Stimulated activated CD4-positive, alpha-beta T cell treated with anti-CD3 and anti-CD28 coated beads, Interleukin-2, amount 100 ng/mL, for 24 hours (primary cell): ENCODE measurements around the gene RPS21.

Experiments used
- DNase-seq, 2 donors: peaks; one replicate each; pipeline ENCODE4 v3.0.0-alpha.2; 2020

RPS21 gene

DNA sequence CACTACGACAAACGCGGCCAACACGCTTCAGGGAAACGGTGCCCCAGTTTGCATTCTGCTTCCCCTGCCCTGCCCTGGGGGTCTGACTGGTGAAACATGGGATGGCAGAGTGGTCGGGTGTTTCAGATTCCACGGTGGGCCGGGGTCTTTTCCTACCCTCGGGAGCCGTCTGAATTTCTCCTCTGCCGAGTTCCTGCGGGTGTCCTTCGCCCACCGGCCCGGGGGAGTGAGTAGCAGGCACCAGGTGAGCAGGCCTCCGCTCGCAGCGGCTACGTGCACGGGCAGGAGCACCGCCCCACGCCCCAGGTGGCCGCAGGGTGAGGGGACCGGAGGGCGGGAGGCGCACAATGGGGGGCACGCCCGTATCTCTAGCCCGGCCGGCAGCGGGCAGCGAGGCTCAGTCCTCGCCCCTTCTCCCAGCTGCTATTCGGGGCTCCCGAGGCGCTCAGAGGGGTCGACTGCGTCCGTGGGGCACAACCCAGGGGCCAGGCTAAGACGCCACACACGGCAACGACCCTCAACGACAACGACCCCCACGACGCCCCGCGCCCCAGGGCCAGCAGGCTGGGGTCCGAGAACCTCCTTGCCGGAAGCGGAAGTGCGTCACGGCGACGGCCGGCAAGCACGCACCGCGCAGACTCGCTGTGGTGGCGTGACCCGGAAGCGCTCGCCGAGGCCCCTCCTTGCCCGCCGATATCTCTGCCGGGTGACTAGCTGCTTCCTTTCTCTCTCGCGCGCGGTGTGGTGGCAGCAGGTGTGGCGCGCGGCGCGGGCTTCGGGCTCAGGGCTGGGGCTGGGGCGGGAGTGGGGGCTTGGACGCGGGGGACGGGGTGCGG, at the start of gene RPS21:
RPS21 (plus strand) TSS at position 721 of the 836 bp plus-strand sequence. CDS start 236 bp downstream, outside the sequence.
- peak; percentile 92 to 94 for DNase-seq

DNA sequence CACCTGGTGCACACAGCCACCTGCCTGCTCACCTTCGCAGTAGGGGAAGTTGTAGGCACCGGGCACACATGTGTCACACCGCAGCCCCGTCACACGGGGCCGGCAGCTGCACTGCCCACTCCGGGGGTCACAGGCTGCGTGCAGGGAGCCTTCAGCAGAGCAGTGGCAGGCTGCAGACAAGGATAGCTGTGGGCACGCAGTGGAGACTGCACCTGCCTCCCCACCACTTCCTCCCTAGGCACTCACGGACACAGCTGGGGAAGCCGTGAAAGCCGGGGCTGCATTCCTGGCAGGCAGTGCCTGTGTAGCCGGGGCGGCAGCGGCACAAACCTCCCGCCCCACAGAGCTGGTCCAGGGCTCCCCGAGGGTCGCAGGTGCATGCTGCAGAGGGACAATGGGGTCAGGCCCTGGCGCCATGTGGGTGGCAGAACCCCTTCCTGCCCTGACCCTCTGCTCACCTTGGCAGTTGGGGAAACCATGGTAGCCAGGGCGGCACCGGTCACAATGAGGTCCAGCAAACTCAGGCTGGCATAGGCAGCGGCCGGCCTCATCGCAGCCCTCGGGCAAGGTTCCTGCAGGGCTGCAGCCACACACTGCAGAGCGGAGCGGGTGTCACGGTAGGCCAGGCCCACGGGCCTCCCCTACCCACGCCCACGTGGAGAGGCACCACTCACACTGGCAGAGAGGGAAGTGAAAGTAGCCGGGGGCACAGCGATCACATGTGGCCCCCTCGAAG, 49.2 kb upstream of the RPS21 start:
- DNase-seq: no peak

GRCh38 chr20:62338294-62338620, 48.6 kb upstream of the RPS21 start:
- no peak for DNase-seq

DNA sequence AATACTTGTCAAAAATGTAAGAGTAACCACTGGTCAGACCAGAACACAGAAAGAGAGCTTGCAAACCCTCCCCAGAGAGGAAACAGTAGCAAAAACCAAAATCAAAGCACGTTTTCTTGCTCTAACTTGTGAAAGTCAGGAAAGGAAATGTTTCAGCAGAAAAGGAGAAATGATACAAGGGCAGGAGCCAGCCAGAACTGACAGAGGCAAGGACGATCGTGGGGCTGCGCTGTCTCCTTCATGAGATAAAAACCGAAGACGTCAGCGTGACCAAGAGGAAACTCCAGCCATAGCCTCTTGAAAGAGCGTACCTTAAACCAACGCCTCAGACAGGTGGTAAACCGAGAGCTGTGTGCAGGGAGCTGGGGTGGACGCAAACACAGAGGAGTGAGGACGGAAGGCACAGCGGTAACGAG, 47.2 kb upstream of the RPS21 start:
- DNase-seq: no peak

GRCh38 chr20:62342910-62343309, 44.0 kb upstream of the RPS21 start:
- no peak for DNase-seq

DNA sequence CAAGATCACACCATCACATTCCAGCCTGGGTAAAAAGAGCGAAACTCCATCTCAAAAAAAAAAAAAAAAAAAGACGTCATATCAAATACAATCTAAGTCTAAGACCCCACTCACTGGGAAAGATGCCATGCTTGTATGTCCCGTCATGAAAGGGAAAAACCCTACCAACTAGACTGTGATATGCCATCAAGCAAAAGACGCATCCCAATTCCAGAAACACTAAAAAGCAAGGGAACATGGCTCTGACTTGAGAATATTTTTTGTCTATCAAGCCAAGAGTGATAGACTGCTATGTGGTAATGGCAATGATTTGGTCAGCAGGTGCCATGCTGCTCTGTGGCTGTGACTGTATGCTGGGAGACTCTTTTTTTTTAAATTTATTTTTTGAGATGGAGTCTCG, 42.8 kb upstream of the RPS21 start:
- DNase-seq: no peak

DNA sequence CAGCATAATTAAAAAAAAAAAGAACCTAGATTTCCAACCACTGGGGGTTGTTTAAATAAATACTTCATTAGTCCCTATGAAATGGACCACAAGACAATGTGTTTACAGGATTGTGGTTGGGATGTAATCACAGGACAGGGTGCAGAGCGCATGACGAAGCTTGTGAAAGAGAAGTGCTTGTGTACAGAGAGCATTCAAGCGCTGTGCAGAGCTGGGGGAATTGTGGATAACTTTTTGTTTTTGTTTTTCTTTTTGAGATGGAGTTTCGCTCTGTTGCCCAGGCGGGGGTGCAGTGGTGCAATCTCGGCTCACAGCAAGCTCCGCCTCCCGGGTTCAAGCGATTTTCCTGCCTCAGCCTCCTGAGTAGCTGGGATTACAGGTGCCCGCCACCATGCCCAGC, 42.1 kb upstream of the RPS21 start:
- DNase-seq: no peak

GRCh38 chr20:62345681-62346370, 41.1 kb upstream of the RPS21 start:
- DNase-seq: no peak

- DNase-seq: no peak
These were observed 40.3 kb upstream of the RPS21 start for GRCh38 chr20:62346398-62347150.

DNA sequence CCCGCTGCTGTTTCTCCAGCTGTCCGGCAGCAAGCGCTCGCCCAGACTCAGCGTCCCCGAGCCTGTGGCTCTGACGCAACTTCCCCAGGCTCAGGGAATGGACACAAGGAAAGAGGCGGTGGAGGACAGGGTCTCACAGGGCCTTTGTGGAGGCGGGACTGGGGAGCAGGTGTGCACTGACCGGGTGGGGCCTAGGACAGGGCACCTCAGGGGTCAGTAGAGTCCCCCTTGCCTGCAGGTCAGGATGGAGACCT, 39.8 kb upstream of the RPS21 start:
- DNase-seq: no peak

- no peak for DNase-seq
These were observed 39.5 kb upstream of the RPS21 start for GRCh38 chr20:62347445-62347844.

DNA sequence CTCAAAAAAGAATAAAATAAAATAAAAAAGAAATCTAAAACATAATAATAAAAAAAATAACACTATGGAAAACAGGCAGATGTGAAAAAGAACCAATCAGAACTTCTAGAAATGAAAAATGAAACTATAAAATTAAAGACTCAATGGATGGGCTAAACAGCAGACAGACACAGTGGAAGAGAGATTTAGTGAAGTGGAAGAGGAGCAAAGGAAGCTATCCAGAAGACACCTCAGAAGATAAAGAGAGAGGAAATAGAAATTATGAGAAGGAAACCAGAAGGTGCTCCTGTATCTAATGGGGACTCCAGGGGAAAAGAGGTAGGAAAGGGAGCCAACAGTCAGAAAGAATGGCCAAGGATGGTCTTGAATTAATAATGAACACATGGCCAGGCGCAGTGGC, 38.3 kb upstream of the RPS21 start:
- DNase-seq: no peak

GRCh38 chr20:62349556-62350097, 37.3 kb upstream of the RPS21 start:
- no peak for DNase-seq

DNA sequence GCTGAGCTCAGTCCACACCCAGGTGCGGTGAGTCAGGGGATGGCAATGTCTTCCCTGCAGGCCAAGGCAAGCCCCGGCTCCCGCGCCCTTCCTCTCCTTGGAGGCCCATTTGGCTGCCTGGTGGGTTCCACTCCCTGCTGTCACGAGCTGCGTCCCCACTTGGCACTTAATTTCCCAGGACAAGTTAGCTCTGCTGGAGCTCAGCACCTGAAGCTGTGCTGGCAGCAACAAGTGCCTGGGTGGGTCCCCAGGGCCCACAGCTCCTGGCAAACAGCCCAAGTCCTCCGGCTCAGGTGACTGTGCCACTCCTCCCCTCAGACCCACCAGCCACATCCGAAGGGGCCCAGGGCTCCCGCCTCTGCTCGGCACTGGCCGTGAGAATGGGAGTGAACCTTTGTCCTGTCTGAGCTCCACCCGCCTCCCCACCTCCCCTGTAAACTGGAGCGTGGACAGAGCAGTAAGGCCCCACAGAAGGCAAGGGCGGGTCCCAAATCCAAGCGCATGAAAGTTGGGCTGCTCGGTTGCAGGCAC, 36.7 kb upstream of the RPS21 start:
- no peak for DNase-seq

DNA sequence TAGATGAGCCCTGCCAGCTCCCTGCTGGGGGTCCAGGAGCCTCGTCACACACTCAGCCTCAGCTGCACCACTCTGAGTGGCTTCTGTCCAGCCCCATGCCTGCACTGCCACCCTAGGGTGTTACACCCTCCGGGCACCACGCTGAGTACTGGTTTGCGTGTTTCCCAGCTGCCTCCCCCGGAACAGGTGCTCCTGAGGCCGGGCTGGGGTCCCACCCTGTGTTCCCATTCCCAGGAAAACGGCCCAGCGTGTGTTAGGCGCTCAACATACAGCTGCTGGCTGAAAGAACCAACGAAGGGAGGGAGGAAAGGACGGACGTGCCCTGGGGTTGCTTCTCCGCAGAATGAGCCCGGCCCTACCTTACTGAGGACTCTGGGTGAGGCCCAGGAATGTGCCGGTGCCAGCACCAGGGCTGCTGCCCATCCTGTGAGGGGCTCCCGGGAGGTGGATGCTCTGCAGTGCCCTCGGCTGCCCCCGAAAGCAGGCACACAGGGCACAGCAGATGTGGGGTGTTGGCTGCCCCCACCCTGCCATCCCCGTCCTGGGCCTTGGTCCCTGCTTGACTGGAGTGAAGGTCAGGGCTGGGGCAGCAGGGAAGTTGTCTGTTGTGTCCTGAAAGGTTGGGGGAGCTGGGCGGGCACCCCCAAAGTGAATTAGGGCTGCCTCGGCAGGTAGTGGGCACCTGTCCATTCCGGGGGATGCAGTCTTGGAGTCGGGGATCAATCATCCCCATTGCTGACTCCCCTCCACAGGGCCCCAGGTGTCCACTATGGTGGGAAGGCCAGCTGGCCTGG, 36.1 kb upstream of the RPS21 start:
- DNase-seq: no peak

GRCh38 chr20:62351469-62352401, 35.2 kb upstream of the RPS21 start:
- DNase-seq: no peak

DNA sequence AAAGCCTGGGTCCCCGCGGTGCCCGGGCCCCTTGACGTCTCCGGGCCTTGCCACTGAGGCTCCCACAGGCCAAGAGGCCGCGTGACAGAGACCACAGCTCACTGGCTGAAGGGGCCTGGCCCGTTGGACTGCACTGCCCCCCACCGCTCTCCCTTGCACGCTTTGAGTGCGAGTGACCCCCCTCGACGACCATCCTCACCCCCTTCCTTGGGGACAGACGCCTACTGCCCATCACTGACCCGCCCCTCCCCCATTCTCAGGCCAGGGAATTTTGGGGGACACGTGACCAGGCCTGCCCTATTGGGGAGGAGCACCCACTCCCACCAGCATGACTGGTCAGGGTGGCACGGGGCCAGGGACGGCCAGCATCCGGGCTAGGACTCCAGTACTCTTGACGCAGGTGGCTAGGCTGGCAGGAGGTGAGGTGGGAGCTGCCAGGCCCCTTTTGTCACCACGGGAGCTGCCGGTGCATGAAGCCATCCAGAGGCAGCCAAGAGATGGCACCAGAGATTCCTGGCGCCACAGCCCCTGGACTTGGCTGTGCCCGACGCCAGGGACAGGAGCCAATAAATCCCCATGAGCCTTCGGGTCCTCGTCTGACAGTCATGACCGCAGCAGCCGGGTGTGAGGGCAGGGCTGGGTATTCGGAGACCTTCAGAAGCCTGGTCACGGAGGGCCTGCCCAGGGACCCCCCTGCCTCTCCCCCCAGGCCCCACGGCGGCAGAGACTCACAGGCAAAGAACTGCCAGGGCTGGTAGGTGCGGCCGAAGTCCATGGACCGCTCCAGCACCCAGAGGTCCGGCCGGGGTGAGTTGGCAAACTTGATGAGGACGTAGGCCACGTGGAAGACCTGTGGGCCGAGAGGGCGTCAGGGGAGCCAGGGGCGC, 34.3 kb upstream of the RPS21 start:
- DNase-seq: no peak

DNA sequence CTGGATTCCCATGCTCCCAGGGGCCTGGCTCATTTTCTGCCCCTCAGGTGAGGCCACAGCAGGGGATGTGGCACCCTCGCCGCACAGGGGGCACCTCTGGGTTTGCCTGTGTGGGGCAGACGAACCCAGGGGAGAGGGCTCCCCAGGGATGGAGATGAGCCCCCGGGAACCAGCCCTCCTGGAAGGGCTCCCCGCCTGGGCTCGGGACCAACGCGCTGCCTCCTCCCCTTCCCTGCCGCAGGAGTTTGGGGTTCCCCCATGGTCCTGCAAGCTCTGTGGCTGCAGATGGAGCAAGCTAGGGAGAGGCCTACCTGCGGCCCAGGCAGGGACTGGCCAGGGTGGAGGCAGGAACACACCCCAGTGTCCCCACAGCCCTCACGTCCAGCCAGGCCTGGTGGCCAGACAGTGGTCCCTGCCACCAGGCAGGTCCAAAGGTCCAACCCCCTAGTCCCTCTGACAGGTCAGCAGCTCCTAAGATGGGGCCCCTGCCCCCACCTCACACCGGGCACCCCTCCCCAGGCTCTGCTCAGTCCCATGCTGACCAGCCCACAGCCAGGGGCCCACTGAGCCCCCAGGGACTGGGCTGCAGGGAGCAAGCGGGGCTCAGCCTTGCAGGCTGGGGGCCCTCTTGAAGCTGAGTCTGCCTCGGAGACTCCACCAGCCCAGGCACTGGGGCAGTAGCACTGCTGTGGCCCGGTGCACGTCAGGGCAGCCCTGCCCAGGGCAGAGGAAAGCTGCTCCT, 33.4 kb upstream of the RPS21 start:
- DNase-seq: no peak
